NCI-H226 (cell line): ENCODE results near the gene MAFF.
"Not testable (repeated sequence)": the region's sequence is repeated elsewhere in the genome, so short reads cannot be mapped to it uniquely, and the experiment has no call there.

Experiments
- DNase-seq: peaks from one replicate; pipeline ENCODE4 v3.0.0-alpha.2; 2015

The MAFF gene

GRCh38 chr22:38177926-38178604 is 23.7 kb upstream of the MAFF start:
- DNase-seq: peak; percentile 21

- DNase-seq: not testable (repeated sequence)
These were observed 23.2 kb upstream of the MAFF start for GRCh38 chr22:38178605-38178937.

- DNase-seq: no peak
These were observed 20.8 kb upstream of the MAFF start for GRCh38 chr22:38180841-38181452.

GRCh38 chr22:38181453-38182200 is 20.2 kb upstream of the MAFF start, which contains the start of gene PLA2G6:
Gene PLA2G6, minus strand, starts transcription at chr22:38181830. Its CDS starts 12,404 bp downstream, at chr22:38169426.
- peak; percentile 86 for DNase-seq

- DNase-seq: no peak
These were observed 17.0 kb upstream of the MAFF start for GRCh38 chr22:38184788-38185187.

GRCh38 chr22:38186429-38186828 is 15.4 kb upstream of the MAFF start:
- no peak for DNase-seq

GRCh38 chr22:38187413-38188212 is 14.2 kb upstream of the MAFF start:
- no peak for DNase-seq

- no peak for DNase-seq
These were observed 12.7 kb upstream of the MAFF start for GRCh38 chr22:38189104-38189503.

- no peak for DNase-seq
These were observed 11.2 kb upstream of the MAFF start for GRCh38 chr22:38190581-38190980.

- DNase-seq: no peak
These were observed 10.7 kb upstream of the MAFF start for GRCh38 chr22:38191055-38191454.

- no peak for DNase-seq
These were observed 9.9 kb upstream of the MAFF start for GRCh38 chr22:38191731-38192474.

- DNase-seq: no peak
These were observed 9.3 kb upstream of the MAFF start for GRCh38 chr22:38192475-38192863.

- DNase-seq: no peak
These were observed 8.2 kb upstream of the MAFF start for GRCh38 chr22:38193580-38193979.

- DNase-seq: no peak
These were observed 4.9 kb upstream of the MAFF start for GRCh38 chr22:38196791-38197419.

GRCh38 chr22:38199826-38200559 is 1.8 kb upstream of the MAFF start:
- no peak for DNase-seq

GRCh38 chr22:38201371-38201710 is 453 bp upstream of the MAFF start:
- no peak for DNase-seq

GRCh38 chr22:38202437-38203089 is 769 bp downstream of the MAFF start:
- peak; percentile 42 for DNase-seq

GRCh38 chr22:38203090-38203810 is 1.5 kb downstream of the MAFF start:
- DNase-seq: peak; percentile 34

- DNase-seq: no peak
These were observed 2.2 kb downstream of the MAFF start for GRCh38 chr22:38203855-38204514.

- no peak for DNase-seq
These were observed 3.0 kb downstream of the MAFF start for GRCh38 chr22:38204784-38205183.
